NCI-H2171 (cell line): ENCODE results near the gene SPAST.
"Not testable (repeated sequence)": the region's sequence is repeated elsewhere in the genome, so short reads cannot be mapped to it uniquely, and the experiment has no call there.

Experiments used
- DNase-seq: peaks from one replicate; lab custom pipeline; 2025; lab: John Stamatoyannopoulos, UW

SPAST gene

DNA sequence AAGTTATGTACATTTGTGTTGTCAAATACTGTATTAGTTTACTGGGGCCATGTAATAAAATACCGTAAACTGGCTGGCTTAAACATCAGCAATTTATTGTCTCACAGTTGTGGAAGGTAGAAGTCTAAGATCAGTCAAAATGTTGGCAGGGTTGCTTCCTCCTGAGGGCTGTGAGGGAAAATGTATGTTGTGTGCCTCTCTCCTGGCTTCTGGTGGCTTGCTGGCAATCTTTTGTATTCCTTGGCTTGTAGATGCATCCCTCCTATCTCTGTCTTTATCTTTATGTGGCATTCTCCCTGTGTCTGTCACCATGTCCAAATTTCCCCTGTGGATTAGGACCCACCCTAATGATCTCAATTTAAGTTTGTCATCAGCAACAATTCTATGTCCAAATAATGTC lies 65.3 kb downstream of the SPAST start:
- no peak for DNase-seq

DNA sequence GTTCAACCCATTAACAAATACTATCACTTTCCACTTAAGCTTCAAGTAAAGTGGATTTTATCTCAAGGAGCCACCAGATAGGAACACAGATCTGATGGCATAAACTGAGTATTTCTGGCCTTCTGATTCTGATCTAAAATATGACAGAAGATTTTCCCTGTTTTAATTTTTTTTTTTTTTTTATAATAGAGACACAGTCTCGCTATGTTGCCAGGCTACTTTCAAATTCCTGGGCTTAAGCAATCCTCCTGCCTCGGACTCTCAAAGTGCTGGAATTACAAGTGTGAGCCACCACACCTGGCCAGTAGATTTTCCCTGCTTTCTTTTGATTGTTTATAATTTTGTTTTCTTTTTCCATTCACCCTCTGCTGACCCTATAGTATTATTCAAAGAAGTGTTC lies 65.7 kb downstream of the SPAST start:
- no peak for DNase-seq

DNA sequence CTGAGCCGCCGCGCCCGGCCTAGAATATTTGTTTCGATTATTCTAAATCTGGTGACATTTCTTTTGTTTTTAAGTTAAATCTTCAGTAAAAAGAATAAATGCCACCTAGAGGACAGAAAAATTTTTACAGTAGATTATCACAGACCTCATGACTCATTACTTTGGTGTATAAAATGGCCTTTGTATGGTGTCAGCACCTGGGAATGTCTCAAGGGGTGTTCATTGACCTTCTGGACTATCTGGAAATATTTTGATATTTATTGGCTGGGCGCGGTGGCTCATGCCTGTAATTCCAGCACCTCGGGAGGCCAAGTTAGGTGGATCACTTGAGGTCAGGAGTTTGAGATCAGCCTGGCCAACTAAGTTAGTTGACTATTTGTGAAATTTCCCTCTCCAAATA lies 72.1 kb downstream of the SPAST start:
- no peak for DNase-seq

DNA sequence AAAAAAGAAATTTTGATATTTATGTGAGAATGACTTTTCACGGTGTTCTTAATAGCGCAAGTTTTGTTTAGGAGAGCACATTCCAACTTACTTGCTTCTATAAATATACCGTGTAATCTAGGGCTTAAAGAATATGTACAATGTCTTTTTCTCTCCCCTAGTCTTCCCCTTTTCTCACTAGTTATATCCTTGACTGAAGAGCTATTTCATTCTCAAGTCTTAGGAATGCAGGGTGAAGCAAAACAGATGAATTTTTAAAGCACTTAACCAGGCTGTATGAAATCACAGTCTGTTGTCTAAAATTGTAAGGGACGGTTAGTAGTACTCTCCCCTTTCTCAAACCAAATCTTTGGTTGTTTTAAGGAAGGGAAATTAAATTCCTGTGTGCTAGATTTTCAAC lies 72.7 kb downstream of the SPAST start:
- no peak for DNase-seq

DNA sequence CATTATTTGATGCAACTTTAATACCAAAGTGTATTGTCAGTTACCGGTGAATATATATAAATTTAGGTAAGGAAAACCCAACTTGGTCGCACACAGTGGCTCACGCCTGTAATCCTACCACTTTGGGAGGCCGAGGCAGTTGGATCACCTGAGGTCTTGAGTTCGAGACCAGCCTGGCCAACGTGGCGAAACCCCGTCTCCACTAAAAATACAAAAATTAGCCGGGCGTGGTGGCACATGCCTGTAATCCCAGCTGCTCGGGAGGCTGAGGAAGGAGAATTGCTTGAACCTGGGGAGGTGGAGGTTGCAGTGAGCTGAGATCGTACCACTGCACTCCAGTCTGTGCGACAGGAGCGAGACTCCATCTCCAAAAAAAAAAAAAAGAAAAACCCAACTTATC lies 88.2 kb downstream of the SPAST start:
- not testable (repeated sequence) for DNase-seq

DNA sequence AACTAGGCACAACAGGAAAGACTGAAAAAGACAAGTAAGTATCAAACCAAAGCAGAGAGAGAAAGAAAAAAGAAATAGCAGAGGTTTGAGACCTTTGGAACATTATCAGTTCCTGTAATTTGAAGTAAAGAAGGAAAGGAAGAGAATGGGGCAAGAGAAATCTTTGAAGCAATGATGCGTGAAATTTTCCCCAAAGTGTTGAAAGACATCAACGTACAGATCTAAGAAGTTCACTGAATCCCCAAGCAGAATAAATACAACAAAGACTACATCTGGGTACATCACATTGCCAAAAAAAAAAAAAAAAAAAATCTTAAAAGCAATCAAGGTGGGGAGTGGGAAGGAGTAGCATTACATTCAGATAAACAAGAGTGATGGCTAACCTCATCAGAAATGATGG lies 96.3 kb downstream of the SPAST start:
- no peak for DNase-seq

DNA sequence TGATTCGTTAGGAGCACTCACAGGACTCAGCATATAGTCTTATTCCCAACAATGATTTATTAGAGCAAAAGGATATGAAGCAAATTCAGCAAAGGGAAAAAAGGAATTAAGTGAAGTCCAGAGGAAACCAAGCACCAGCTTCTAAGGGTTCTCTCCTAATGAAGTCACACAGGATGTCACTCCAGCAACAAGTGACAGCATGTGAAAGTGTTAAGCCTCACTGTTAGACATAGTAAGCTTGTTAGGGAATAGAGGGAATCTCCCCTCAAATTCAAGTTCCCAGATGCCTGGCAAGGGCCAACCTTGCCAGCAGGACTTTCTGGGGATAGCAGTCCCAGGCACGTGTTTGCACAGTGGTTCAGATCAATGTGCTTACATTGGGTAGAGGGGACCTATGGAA lies 97.9 kb downstream of the SPAST start:
- DNase-seq = no peak

DNA sequence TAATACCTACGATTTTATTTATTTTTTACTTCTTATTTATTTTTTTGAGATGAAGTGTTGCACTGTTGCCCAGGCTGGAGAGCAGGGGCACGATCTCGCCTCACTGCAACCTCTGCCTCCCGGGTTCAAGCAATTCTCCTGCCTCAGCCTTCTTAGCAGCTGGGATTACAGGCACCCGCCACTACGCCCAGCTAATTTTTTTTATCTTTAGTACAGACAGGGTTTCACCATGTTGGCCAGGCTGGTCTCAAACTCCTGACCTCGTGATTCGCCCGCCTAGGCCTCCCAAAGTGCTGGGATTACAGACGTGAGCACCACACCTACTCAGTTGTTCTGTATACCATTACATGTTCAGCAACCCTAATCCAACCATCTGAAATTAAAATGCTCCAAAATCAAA lies 100.9 kb downstream of the SPAST start:
- DNase-seq = not testable (repeated sequence)

DNA sequence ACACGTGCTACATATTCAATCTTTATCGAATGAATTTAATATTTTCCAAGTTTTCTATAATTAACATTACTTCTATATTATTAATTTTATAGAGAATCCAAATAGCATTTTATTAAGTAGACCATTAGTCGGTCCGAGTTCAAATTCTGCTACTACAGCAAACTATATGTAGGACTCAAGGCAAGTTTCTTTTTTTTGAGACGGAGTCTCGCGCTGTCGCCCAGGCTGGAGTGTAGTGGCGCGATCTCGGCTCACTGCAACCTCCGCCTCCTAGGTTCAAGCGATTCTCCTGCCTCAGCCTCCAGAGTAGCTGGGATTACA lies 101.6 kb downstream of the SPAST start:
- not testable (repeated sequence) for DNase-seq

DNA sequence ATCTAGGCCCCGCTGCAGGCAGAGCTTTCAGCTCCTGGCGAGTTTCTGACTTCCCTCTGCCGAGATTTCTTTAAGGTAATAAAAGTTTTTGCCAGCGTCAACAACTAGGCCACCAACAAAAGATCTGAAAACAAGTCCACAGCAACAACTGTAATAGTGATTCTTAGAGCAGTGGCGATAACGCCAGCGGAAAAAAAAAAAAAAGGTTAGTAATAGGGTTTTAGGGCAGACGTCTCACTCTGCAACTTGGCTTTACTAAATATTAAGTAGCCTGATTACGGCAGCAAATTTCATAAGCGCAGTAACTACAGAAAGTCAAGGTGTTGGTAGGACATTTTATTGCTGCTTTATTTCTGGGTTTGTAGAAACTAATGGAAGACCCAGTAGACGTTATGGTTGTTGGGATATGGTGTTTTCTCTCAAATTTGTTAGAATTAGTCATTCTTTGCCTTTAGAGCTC lies 102.8 kb downstream of the SPAST start:
- no peak for DNase-seq

DNA sequence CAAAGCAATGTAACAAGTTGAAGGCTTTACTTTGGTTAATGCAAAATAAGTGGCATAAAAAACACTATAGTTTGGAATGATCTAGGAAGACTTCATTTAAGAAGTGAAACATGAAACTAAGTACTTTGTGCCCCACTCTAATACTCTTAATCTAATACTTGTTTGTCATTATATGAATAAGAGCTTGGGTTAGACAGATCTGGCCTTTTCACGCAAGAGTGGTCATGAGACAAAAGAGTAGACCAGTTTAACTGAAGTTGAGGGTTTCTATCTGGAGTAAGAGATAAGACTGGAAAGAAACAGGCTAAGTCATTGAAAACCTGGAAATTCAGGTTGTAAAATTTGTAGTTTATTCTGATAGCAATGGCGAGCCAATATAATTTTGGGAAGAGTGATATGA lies 105.2 kb downstream of the SPAST start:
- DNase-seq = no peak

DNA sequence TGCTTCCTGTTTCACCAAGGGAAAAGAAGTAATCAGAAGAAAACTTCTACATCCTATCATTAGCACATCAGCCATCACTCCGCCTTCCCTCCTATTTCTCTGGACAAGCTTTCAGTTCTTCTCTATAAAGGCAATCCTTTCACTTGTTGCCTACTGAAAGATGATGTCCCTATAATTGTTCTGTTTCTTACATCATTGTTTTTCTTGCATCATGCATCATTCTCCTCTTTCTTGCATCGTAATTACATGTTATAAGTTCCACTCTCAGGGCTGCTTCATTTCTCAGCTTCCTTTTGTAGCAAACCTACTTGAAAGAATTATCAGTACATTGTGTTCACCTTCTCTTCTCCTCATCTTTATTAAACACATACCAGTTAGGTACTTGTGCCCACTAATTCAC lies 109.5 kb downstream of the SPAST start:
- no peak for DNase-seq

DNA sequence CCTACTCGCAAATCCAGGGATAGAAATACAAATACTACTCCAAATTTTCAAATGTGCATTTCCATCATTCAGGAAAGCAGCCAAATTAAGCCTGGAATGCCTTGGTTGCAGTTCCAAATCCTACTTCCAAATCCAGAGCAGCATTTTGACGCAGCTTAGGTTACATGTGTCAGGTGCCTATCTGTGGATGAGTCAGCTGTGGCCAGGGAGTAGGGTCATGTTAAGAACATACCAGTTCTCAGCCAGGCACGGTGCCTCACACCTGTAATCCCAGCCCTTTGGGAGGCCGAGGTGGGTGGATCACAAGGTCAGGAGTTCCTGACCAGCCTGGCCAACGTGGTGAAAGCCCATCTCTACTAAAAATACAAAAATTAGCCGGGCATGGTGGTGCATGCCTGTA lies 119.3 kb downstream of the SPAST start:
- no peak for DNase-seq

DNA sequence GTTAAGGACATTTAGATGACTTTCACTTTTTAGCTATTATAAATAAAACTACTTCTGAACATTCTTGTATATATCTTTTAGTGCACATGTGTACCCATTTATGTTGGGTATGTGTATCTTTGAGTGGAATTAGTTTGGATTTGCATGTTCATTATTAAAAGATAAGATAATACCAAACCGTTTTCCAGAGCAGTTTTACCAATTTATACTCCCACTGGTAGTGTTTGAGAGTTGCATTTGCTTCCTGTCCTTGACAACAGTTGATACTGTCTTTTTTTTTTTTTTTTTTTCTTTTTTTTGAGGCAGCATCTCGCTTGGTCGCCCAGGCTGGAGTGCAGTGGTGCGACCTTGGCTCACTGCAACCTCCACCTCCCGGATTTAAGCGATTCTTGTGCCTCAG lies 125.7 kb downstream of the SPAST start:
- no peak for DNase-seq

DNA sequence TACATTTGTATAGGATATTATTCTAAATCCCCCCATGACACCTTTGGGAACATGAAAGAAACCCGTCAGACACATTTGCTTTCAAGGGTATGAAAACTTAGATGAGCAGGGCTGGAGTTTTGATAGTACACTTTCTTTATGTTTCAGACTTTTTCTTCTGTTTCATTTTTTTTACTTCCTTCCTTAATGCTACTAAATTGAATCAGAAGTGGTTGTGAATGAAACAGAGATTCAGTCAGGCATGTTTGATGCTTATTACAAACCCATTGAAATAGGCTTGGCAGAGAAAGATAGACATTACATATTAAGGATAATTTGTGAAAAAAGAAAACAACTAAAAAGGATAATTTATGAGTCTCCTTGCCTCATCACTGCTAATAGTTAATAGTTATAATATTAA lies 129.1 kb downstream of the SPAST start:
- no peak for DNase-seq

DNA sequence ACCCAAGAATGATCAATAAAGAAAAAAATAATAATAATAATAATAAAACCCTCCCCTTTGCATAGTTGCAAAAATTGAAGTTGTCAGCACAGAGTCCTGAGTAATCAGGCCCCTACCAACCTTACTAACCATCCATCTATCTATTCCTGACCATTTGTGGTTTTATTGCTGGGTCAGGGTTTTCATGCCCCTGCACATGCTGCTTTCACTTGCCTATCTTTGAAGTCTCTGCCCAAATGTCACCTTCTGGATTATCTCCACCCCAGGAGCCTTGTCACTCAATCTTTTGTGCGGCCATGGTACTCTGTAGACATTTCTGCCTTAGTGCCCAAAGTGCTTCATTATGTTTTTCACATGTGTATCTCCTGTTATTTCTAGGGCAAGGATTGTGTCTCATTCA lies 137.5 kb downstream of the SPAST start:
- no peak for DNase-seq

DNA sequence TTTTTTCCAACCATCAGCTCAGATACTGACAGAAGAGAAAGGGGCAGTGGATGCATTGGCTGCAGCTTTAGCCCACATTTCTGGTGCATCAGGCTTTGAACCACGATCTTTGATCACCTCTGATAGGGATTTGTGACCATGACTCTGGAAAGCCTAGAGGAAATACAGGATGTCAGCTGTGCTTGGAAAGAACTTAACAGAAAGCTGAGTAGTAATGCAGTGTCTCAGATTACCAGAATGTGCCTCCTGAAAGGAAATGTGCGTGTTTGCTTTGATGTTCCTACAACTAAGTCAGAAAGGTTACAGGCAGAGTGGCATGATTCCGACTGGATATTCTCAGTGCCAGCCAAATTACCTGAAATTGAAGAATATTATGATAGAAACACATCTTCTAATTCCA lies 140.1 kb downstream of the SPAST start:
- DNase-seq = not testable (repeated sequence)
